GM19240 (cell line): ENCODE measurements around the gene YDJC.
"Not testable (repeated sequence)": the region's sequence is repeated elsewhere in the genome, so short reads cannot be mapped to it uniquely, and the experiment has no call there.

ENCODE experiments used
- DNase-seq: peaks from one replicate; pipeline ENCODE4 v3.0.0; 2011; ENCODE audit warnings: low spot score; ENCODE audit not compliant: insufficient read length

Gene YDJC

DNA sequence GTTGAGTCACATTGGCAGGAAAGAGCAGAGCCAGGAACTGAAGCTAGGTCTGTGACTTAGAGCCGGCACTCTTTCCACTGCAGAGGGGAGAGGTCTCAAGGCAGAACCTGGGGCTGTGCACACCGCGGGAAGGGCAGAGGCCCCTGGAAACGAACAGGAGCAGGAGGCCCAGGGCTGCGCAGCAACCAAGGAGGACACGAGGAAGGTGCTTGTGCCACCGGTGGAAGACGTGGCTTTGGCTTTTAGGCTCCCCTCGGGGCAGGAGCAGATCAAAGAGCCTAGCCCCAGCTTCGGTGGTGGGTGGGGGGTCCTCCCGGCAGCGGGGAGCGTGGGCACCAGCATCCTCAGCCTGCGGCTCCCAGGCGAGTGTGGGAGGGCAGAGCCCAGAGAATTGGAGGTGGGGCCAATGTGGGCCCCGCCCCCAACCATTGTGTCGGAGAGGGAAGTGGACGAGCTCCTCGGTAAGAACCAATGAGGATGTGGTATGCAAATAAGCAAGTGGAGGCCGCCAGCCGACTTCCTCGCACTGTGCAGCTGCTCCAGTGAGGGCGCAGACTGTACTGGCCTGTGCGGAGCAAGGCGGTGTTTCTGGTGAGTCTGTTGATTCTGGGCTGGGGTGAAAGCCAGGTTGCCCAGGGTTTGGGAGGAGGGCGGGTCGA lies 2.5 kb upstream of the YDJC start, which contains the start of gene CCDC116:
TSS of gene CCDC116 (plus strand) at position 524 of the 659 bp plus-strand sequence. CDS start 422 bp downstream, outside the sequence.
- DNase-seq: no peak

DNA sequence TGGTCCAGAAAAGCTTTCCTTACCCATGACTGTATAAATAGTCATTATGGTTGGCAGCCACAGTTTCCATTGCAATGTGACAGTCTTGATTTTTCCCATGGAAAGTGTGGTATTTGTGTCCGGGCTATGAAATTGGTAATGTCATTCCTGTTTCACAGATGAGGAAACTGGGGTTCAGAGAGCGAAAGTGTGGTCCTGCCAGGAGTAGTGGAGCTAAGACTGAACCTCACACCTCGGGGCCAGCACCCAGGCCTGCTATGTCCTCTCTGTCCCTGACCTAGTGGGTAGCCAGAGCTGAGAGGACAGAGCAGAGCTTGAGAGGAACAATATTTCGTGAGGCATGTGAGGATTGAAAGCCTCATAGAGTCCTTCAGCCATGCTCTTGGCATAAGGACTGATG lies 1.2 kb upstream of the YDJC start:
- DNase-seq: no peak

DNA sequence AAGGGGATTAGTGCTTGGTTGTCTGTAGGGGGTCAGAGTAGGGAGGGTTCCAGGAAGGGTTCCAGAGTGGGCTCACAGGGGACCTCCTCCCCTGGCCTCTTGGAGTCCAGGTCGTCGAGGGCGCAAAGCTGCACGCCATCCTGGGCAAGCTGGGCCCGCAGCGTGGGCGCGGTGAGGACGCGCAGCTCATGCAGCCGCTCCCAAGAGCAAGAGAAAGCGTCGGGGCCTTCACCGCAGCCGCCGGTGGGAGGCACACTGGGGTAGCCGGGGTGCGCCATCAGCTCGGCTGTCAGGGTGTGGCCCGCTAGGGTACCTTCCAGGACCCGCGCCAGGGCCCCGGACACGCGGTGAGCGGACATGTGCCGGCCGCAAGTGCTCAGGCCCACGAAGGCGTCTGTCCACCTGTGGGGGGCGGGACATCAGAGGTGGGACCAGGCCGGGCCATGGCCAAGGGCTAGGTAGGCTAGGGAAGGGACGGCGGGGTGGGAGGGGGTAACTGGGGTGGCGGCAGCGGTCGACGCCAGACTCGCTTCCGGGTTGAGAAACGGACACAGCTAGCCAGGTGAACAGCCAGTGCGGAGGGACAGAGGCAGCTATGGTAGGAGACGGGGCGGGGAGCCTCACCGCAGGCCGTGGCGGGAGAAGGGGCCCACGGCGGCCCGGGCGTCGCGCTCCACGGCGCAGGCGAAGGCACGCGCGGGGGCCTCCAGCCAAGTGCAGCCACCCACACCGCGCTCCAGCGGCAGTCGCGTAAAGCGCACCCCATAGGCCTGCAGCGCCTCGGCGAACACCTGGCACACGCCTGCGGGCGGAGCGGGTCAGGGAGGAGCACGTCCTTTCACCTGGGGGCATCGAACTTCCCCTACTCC lies 1.2 kb downstream of the YDJC start:
- no peak for DNase-seq

DNA sequence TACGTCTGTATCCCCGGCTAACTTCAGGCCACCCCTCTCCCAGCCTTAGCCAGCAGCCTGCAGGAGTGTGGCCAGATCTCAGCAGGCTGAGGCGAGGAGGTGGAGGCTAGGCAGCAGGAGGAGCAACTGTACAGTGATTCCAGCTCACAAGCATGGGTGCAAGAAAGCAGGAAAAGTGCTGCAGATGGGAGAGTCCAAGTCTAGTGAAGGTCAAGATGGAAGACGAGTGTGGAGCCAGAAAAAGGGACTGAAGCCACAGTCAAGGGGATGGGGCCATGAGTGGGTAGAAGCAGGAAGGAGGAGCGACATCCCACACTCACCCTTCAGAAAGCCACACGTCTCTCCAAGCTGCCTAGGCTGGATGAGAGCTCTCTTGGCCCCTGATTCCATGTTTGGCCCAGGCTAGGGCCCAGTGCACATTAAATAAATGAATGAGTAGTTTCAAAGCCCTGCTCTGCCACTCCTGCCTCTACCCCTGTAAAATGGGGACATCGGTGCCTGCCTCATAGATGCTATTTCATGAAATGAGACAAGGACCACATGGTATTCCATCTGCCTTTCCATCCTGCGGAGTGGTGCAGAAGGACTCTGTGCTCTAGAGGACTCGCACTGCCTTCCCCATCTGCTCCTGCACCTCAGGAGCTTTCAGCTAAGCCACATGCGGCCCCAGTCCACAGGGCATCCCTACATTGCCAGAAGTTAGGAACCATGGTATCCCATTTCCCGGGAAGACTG lies 2.9 kb downstream of the YDJC start:
- no peak for DNase-seq

DNA sequence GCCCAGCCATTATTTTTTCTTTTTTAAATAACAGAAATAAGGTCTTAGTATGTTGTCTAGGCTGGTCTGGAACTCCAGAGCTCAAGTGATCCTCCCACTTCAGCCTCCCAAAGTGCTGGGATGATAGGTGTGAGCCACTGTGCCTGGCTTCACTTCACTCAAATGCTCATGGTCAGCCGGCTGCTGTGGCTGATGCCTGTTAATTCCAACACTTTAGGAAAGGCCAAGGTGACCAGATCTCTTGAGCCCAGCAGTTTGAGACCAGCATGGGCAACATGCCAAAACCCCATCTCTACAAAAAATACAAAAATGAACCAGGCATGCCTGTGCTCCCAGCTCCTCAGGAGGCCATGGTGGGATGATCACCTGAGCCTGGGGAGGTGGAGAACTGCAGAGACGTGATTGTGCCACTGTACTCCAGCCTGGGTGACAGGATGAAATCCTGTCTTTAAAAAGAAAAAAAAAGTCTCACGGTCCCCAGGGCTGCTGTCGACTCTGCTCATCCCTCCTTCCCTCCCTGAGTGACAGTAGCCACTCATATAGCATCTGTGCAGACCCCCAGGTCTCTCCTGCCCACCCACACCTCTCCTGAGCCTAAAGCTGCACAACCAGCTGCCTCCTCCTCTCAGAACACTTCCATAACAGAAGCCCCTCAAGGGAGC lies 3.6 kb downstream of the YDJC start:
- DNase-seq: no peak

DNA sequence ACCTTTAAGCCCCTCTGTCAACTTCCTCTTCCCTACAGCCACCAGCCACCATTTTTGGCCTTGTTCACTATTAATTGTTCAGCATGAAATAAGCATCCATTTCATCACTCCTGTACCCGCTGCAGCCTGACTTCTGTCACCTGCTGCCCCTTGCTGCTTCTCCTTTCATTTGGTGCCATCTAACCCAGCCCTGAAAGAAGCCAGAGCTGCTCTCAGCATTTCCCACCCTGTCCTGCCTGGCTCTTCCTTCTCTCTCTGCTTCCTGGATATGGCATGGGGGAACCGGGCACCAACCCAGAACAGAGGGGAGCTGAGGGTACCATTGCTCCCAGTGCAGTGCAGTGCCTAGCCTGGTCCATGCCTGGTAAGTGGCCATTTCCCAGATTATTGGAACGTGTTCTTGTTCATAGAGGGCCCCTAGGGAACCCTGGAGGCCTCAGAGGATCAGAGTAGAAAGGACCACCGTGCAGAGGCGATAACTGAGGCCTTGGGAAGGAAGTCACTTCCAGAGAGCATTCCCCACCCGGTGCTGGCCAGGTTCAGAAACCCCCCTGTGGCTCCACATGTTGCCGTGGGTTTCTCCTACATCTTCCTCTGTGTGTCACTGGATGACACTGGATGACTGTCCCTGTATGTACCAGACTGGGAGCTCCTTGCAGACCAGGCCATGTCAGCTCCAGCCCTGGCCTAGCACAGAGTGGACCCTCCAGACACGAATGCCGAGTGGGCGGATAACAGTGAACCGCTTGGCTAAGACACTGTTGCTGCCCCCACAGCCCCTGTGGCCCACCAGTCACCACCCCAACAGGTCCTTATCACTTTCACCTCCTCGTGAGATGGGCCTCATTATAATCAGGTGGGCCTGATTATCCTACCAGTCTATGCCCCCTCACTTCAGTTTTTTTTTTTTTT lies 4.7 kb downstream of the YDJC start:
- DNase-seq: no peak

DNA sequence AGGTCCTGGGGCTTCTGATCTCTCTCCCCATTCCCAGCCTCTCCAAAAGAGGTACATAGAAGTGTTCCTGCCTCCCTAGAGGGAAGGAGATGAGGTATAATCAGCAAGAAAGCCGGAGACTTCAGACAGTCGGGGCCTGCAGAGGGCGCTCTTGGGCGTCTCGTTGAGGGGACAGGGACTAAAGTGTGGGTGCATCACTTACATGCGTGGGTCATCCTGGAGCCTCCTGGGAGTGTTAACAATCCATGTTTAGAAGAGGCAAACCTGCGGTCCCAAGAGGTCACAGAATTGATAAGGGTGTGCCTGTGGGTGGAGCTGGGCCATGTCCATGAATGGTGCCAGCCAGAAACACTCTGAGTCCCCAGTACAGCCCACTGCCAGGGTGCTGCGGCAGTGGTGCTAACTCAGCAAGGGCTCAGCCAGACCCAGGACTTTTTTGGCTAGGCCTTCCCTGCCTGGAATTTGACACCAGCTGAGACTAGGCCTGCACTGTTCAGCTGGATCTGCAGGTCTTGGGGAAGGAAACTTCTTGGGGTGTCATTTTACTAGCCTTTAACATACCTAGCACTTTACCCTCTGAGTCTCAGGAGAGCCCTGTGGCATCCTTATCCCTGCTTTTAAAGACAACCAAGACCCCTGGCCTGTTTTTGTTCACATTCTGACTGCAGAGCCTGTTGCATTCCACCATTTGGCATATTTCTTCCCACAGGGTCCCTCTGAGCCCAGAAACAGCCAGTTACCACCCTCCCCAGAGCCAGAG lies 5.5 kb downstream of the YDJC start:
- DNase-seq: no peak

DNA sequence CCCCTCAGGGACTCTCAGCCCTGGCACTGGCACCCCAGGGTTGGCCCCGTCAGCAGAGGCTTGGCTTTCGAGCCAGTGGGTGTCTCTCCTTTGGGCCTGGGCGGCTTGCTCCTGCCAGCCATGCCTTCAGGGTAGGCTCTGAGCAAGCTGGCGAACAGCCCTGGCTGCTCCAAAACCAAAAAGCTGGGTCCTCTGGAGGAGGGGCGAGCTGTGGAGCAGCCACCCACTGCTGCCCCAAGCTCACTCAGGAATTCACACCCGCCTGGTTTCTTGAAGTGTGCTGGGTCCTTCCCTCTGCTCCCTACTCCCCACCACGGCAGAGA lies 6.2 kb downstream of the YDJC start:
- no peak for DNase-seq

DNA sequence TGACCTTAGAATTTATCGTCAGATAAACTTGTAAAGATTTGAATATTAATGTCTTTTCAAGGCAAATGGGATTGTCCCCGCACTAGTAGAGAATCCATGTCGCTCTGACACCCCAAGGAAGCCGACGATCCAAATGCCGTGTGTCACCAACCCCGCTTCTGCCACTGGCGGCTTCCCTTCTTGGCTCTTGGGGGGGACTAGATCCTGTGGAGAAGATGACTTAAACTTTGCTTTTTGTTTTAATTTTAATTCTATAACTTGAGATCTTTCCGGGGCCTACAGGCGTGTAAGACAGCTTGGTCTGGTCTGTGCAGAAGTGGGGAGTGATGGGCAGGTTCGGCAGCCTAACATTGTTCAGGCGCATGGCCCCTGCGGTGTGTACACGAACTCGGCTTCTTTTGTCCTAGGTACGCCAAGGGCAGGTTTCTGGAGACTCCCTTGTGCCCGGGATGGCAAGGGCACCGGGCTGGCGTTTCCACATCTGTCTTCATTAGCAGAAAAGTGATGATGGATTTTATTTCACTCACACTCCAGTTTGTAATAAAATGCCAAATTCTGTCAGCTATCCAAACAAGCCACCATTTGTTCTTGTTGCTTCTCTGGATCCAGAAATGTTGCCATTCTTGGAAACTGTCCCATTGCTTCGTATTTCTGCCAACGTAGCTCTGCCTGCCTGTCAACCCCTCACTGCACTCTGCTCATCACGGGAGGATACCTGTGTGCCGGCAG lies 6.7 kb downstream of the YDJC start:
- DNase-seq: no peak

DNA sequence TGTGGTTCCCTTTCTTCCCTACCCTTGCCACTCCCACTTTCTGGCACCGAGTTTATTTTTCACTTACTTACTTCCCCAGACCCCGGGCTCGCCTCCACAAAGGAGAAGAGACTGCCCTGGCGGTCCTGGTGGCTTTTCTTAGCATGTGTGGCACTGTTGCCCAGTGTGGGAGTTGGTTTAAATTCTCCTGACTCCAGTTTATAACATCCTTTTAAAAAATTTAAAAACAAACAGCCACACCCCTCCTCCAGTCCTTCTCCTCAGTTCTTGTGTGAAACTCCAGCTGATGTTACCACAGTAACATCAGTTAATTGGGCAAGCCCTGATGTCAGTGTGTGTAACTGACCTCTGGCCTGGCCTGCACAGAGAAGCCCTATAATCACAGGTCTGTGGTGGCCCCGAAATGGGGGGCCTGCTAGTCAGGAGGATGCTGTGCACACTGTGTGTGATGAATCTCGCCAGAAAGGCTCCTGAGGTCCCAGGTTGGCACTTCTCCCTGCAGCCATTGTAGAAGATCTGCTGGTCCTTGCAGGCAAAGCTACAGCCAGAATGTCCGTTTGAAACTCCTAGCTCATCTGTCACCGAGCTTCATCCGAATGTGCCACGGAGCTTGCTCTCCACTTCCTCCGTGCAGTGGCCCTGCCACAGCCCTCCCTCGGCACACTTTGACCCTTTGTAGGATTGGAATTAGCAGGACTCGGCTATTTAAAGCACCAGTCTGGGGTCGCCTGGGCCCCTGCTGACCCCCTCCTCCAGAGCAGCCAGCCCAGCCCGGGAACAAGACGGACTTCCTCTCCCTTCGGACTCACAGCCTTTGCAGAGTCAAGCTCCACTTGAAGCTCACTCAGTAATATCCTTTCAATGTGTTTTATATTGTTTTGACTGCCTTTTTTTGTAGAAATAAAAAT lies 7.6 kb downstream of the YDJC start:
- no peak for DNase-seq

DNA sequence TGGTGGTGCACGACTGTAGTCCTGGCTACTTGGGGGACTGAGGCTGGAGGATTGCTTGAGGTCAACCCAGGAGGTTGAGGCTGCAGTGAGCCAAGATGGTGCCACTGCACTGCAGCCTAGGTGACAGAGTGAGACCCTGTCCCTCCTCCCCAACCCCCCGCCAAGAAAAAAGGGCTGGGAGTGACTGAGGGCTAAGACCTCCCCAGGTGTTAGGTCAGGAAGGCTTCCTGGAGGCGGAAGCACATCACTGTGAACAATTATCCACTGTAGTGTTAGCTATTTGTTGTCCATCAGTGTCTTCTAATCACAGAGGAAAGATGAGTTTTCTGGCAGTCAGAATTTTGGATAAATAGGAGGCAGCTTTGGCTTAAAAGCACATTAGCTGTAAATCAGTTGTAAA lies 8.8 kb downstream of the YDJC start:
- no peak for DNase-seq

DNA sequence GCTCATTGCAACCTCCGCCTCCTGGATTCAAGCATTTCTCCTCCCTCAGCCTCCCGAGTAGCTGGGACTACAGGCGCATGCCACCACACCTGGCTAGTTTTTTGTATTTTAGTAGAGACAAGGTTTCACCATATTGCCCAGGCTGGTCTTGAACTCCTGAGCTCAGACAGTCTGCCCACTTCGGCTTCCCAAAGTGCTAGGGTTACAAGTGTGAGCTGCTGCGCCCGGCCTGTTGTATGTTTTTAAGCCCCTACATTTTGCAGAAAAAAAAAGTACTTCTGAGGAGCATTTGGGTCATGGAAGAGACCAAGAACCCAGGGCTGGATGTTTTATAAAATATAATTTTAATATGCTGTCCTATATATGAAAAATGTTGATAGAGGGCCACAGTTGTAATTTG lies 12.5 kb downstream of the YDJC start:
- not testable (repeated sequence) for DNase-seq

DNA sequence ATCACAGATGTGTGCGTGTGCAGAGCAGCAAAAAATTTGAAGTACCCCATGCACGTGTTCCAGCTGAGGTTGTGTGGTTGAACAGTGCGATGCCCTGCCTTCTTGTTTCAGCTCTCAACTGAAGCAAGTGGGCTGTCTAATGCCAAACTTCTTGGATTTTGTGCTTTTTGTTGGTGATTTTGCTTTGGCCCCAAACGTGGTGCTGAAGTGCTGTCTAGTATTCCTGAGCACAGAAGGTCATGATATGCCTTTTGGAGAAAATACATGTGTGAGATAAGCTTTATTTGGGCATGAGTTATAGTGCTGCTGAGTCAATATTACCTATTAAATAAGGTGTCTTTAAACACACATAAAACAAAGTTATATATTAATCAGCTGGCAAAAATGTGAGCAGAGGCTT lies 14.1 kb downstream of the YDJC start:
- DNase-seq: no peak

DNA sequence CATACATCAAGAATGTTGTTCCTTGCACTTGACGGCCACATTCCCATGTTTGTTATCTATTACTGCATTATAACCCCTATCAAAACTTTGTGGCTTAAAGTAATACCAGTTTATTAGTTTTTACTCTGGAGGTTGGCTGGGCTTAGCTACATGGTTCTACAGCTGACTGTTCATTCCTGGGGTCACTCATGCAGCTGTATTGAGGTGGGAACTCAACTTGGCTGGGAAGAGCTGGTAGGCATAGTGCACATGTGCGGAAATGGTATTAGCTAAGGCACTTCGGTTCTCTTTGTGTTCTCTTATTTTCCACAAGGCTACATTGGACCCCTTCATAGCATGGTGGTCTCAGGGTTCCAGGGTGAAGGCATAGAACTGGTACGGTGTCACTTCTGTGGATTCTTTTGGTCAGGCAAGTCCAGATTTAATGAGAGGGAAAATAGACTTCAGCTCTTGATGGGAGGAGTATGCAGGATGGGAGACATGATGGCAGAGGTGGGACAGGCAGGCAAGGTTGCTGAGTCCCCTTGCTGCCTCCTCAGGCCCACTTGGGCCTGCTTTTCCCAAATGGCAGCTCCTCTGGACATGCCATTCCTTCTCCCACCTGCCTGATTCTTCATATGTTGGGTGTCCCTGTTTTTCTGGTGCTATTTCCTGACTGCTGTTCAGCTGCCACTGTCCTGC lies 16.1 kb downstream of the YDJC start:
- no peak for DNase-seq

DNA sequence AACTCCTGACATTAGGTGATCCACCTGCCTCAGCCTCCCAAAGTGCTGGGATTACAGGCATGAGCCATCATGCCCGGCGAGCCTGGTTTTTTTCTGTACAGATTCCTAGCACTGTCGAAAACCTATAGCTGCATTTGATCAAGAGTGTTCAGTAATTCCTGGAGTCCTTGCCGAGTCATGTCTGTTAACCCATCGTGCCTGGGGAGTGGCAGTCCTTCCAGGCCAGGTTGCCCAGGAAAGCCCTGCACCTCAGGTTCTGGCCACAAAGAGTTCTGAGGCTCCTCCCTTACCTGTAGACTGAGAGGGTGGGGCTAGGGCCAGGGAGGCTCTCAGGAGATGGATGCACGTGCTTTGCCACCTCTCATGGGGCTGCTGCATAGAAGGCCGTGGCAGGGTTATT lies 17.0 kb downstream of the YDJC start:
- no peak for DNase-seq

DNA sequence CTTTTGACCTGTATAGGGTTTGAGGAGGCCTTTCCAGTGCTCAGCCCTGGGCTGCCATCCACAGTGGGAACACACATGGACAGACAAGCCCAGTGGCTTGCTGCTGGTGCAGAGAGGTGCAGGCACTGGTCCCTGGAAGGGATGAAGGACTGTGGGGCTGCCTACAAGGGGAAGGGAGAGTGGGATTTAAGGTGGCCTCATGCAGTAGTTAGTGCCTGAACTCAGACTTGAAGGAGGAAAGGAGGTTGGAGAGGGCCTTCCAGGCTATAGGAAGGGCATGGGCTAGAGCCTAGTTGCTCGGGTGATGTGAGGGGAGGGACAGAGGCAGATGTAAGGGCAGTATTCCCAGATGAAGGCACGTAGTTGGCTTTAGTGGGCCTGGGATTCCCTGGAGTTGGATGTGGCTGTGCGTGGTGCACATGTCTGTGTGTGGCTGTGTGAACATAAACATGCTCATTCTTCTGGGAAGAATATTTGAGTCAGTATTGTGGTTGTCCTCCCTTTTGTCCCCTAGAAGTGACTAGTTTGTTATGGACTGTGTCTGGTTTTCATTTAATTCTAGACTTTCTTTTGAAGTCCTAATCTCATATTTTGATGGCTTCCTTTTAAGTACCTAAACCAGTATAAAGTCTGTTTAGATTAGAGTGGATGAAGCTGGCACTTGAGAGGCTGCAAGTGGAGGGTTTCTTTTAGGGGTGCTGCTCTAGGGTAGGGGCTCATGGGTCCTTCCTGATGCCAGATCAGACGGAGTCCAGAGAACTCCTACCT lies 18.4 kb downstream of the YDJC start:
- DNase-seq: no peak
